Fibroblast of mammary gland (primary cell): ENCODE results near the gene SGCA.

ENCODE experiments used
- DNase-seq: peaks from one replicate; pipeline ENCODE4 v3.0.0-alpha.2; 2010; ENCODE audit warnings: low read depth
- H3K4me3 ChIP-seq: 2 replicates; pipeline ENCODE4 v1.5.1; 2011; ENCODE audit warnings: low read depth, mild to moderate bottlenecking, low read length, moderate library complexity; ENCODE audit not compliant: control insufficient read depth
- CTCF ChIP-seq: conservative IDR thresholded peaks from 2 replicates; pipeline ENCODE4 v1.5.1; 2011; ENCODE audit warnings: low read depth, low read length, inconsistent platforms; ENCODE audit not compliant: control insufficient read depth, insufficient read depth

The SGCA gene

GRCh38 chr17:50220811-50221210, 55.0 kb downstream of the SGCA start:
- TF ChIP-seq CTCF, result no peak
- no peak overlapping the region for H3K4me3 ChIP-seq
- no peak for DNase-seq

GRCh38 chr17:50221266-50221863, 55.6 kb downstream of the SGCA start:
- peak; percentile 48 for DNase-seq

GRCh38 chr17:50221864-50222545, 56.2 kb downstream of the SGCA start:
- H3K4me3 ChIP-seq, result no peak overlapping the region
- TF ChIP-seq CTCF, result no peak
- peak; percentile 74 for DNase-seq

More at GRCh38 chr17:50221266-50221863, 55.6 kb downstream of the SGCA start:
- no peak overlapping the region for H3K4me3 ChIP-seq
- no peak for TF ChIP-seq CTCF

- no peak for DNase-seq
- TF ChIP-seq CTCF, result no peak
- H3K4me3 ChIP-seq, result no peak overlapping the region
Observed at GRCh38 chr17:50222922-50223321, 57.1 kb downstream of the SGCA start.
